Brain microvascular endothelial cell (primary cell): ENCODE data around the gene SNPH.

ENCODE experiments used
- DNase-seq: peaks from one replicate; pipeline ENCODE4 v3.0.0-alpha.2; 2020
- H3K27ac ChIP-seq: fragments of 250-450 bp; sonication (Bioruptor Pico); 2 replicates; pipeline ENCODE4 v1.5.1; 2020; ENCODE audit warnings: mild to moderate bottlenecking, moderate library complexity
- H3K27me3 ChIP-seq: fragments of 250-450 bp; sonication (Bioruptor Pico); replicated peaks from 2 replicates; pipeline ENCODE4 v1.5.1; 2020; ENCODE audit warnings: mild to moderate bottlenecking
- H3K36me3 ChIP-seq: fragments of 250-450 bp; sonication (Bioruptor Pico); replicated peaks from 2 replicates; pipeline ENCODE4 v1.5.1; 2020; ENCODE audit warnings: mild to moderate bottlenecking
- H3K4me3 ChIP-seq: 2 replicates; pipeline ENCODE4 v1.5.1; 2011; ENCODE audit warnings: low read depth, mild to moderate bottlenecking, control low read depth, low read length, moderate library complexity
- in situ Hi-C: cut with HindIII; loops from 2 replicates; pipeline ENCODE4 v1.10.0; 2017; ENCODE audit warnings: low sequenced_read_pairs, low pct_ligation_motif_present
- TF ChIP-seq, protein P1 (sequence below): IDR thresholded peaks from 2 replicates; pipeline ENCODE4 v1.5.1; 2011; ENCODE audit warnings: low read depth, mild to moderate bottlenecking, moderate library complexity, low read length, control low read depth, inconsistent platforms; ENCODE audit errors: missing control alignments

The SNPH gene

DNA sequence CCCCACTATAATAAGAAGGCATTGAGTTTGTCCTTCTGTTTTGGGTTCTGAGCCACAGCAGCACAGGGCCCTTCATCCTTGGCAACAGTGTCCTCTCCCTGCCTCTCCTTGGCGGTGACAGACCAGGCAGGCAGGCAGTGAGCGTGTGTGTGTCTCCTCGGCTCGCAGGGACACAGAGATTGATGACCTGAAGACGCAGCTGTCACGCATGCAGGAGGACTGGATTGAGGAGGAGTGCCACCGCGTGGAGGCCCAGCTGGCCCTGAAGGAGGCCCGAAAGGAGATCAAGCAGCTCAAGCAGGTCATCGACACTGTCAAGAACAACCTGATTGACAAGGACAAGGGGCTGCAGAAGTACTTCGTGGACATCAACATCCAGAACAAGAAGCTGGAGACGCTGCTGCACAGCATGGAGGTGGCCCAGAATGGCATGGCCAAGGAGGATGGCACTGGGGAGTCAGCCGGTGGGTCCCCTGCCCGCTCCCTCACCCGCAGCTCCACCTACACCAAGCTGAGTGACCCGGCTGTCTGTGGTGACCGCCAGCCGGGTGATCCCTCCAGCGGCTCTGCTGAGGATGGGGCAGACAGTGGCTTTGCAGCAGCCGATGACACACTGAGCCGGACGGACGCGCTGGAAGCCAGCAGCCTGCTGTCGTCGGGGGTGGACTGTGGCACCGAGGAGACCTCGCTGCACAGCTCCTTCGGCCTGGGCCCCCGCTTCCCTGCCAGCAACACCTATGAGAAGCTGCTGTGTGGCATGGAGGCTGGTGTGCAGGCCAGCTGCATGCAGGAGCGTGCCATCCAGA is 38.8 kb downstream of the SNPH start:
- in situ Hi-C loops, result loop anchor here (25.0 kb wide), 1 partner anchor 132 kb away; no protein-coding TSS in a partner anchor
- Histone ChIP-seq H3K4me3 (no peak overlapping the region), H3K27ac (no peak overlapping the region), H3K27me3 (no peaks in the 10 kb centered on the region), H3K36me3 (no peaks in the 10 kb centered on the region)
- DNase-seq, result no peak
- TF ChIP-seq, protein P1, sequence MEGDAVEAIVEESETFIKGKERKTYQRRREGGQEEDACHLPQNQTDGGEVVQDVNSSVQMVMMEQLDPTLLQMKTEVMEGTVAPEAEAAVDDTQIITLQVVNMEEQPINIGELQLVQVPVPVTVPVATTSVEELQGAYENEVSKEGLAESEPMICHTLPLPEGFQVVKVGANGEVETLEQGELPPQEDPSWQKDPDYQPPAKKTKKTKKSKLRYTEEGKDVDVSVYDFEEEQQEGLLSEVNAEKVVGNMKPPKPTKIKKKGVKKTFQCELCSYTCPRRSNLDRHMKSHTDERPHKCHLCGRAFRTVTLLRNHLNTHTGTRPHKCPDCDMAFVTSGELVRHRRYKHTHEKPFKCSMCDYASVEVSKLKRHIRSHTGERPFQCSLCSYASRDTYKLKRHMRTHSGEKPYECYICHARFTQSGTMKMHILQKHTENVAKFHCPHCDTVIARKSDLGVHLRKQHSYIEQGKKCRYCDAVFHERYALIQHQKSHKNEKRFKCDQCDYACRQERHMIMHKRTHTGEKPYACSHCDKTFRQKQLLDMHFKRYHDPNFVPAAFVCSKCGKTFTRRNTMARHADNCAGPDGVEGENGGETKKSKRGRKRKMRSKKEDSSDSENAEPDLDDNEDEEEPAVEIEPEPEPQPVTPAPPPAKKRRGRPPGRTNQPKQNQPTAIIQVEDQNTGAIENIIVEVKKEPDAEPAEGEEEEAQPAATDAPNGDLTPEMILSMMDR, result no peak

- in situ Hi-C loops, result loop anchor here (25.0 kb wide), 1 partner anchor 132 kb away; no protein-coding TSS in a partner anchor
- Histone ChIP-seq H3K36me3 (no peaks in the 10 kb centered on the region), H3K4me3 (no peak overlapping the region), H3K27me3 (no peaks in the 10 kb centered on the region), H3K27ac (no peak overlapping the region)
- TF ChIP-seq, protein P1, result no peak
- no peak for DNase-seq
Measured at GRCh38 chr20:1305712-1306111, 39.6 kb downstream of the SNPH start.

DNA sequence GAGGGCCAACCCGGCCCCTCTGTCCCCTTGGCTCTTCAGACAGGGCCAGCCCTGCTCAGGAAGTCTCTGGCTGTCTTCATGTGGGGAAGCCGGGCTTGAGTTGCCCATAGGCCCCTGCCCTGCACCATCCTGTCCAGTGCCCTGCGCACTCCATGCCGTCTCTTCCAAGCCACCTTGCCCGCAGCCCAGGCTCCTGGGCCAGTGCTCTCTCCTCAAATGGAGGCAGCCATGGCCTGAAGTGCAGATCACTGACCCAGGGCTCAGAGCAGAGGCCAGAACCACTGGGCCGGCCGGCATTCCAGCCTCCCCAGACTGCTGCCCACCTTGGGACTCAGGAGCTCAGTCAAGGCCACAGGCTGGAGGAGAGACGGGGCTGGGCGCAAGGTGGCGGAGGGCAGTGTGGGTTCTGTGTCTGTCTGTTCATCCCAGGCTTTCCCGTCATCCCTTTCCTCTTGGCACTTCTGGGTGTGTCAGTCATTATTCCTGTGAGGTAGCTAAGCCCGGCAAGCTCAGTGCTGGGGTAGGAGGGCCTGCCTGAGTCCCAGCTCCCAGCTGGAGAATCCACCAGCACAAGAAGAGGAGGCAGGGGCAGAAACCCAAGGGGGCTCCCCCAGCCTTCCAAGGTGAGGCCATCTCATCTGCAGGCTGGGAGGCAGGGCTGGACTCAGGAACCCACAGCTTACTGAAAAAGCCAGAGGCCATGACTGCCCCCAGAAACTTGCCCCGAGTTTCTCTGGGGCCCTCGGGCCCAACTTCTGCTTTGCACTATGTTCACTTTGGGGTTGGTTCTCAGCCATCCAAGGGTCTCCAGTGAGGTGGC is 40.4 kb downstream of the SNPH start:
- no peak overlapping the region for H3K27ac ChIP-seq
- no peak for DNase-seq
- TF ChIP-seq, protein P1, result no peak
- H3K36me3 ChIP-seq, result no peaks in the 10 kb centered on the region
- H3K27me3 ChIP-seq, result no peaks in the 10 kb centered on the region
- in situ Hi-C loops, result loop anchor here (25.0 kb wide), 1 partner anchor 131 kb away; no protein-coding TSS in a partner anchor
- no peak overlapping the region for H3K4me3 ChIP-seq

GRCh38 chr20:1307171-1307570 is 41.1 kb downstream of the SNPH start:
- in situ Hi-C loops, result loop anchor here (25.0 kb wide), 1 partner anchor 130 kb away; no protein-coding TSS in a partner anchor

DNA sequence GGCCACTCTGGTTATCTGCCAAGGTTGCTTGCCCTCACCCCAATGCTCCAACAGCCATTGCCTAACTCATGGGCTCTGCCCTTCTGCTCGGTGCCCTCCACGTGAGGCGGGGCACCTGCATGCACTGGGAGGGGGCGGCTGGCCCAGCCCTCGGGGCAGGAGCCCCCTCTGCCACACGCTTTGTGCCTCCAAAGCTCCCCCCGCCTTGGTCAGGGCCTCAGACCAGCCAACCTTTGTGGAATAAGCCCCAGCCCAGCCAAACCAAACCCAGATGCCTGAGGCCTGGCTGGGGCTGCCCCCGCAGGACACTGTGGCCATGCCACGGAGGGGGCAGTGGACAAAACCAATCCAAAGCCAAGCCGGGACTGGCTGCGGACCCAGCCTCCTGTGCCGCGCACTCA is 41.5 kb downstream of the SNPH start:
- Histone ChIP-seq H3K36me3 (no peaks in the 10 kb centered on the region), H3K4me3 (no peak overlapping the region), H3K27me3 (no peaks in the 10 kb centered on the region), H3K27ac (no peak overlapping the region)
- DNase-seq, result no peak
- in situ Hi-C loops, result loop anchor here (25.0 kb wide), 1 partner anchor 130 kb away; no protein-coding TSS in a partner anchor
- TF ChIP-seq, protein P1, result no peak

More at GRCh38 chr20:1307171-1307570, 41.1 kb downstream of the SNPH start:
- Histone ChIP-seq H3K36me3 (no peaks in the 10 kb centered on the region), H3K4me3 (no peak overlapping the region), H3K27ac (no peak overlapping the region), H3K27me3 (no peaks in the 10 kb centered on the region)
- TF ChIP-seq, protein P1, result no peak
- DNase-seq, result no peak
